ENCODE data around the gene CDC42.
"Not testable (repeated sequence)": the region's sequence is repeated elsewhere in the genome, so short reads cannot be mapped to it uniquely, and the experiment has no call there.

- not testable (repeated sequence) for TF ChIP-seq CTCF (conservative IDR thresholded peaks at IDR 0.05); ZFX (IDR thresholded peaks at IDR 0.05)
These were observed 39.7 kb downstream of the CDC42 start for GRCh38 chr1:22092026-22092768.

All from C4-2B (cell line).